Epithelial cell of esophagus (primary cell): ENCODE results near the gene MEDAG.

Source experiments
- DNase-seq: peaks from one replicate; pipeline ENCODE4 v3.0.0; 2010; ENCODE audit warnings: low read depth
- H3K4me3 ChIP-seq: 2 replicates; pipeline ENCODE4 v1.5.1; 2011; ENCODE audit warnings: mild to moderate bottlenecking, low read length, control low read depth
- TF ChIP-seq, protein P1 (sequence below): IDR thresholded peaks from 2 replicates; pipeline ENCODE4 v1.5.1; 2011; ENCODE audit warnings: low read depth, mild to moderate bottlenecking, low read length, control low read depth, inconsistent platforms; ENCODE audit not compliant: insufficient read depth; ENCODE audit errors: missing control alignments

MEDAG gene

DNA sequence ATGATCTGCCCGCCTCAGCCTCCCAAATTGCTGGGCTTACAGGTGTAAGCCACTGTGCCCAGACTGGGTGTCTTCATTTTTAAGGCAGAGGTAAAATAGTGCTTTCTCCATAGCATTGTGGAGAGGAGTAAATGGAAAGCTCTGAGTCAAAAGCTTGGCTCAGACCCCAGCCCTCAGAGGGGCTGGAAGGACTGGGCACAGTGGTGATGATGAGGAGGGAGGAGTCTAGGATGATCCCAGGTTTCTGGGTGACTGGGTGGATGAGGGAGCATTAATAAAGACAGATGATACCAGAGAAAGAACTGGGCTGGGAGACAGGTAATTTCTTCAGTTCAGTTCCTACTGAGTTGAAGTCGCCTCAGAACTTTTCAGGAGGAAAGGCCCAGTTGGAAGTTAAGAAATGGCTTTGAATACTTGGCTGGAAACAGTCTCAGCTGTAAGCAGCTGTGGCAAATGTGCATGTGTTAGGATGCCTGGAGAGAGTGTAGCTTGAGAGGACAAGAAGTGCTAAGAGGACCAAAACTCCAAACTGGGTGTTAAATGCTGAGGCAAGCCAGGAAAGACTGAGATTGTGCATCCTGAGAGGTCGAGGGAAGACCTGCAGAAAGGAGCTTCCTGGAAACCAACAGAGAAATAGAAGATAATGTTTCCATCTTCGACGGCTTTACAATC, 37.1 kb upstream of the MEDAG start:
- H3K4me3 ChIP-seq: no peak overlapping the region
- TF ChIP-seq, protein P1, sequence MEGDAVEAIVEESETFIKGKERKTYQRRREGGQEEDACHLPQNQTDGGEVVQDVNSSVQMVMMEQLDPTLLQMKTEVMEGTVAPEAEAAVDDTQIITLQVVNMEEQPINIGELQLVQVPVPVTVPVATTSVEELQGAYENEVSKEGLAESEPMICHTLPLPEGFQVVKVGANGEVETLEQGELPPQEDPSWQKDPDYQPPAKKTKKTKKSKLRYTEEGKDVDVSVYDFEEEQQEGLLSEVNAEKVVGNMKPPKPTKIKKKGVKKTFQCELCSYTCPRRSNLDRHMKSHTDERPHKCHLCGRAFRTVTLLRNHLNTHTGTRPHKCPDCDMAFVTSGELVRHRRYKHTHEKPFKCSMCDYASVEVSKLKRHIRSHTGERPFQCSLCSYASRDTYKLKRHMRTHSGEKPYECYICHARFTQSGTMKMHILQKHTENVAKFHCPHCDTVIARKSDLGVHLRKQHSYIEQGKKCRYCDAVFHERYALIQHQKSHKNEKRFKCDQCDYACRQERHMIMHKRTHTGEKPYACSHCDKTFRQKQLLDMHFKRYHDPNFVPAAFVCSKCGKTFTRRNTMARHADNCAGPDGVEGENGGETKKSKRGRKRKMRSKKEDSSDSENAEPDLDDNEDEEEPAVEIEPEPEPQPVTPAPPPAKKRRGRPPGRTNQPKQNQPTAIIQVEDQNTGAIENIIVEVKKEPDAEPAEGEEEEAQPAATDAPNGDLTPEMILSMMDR: no peak
- no peak for DNase-seq

DNA sequence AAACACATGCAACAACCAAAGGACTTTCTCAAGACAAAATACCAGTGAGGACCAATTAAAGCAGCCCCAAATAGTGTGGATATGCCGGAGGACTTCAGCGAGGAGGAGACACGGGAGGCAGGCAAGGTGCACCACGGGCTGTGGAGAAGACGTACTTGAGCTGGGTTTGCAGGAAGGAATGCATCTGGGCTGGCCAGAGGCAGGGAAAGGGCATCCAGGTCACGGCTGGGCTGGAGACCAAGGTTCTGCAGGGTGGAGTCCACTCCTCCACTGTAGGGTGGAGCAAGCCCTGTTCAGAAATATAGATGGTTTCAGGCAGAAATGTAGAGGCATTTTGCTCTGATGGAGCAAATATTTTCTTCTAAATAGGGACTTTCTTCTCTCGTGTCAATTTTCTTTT, 36.6 kb upstream of the MEDAG start:
- H3K4me3 ChIP-seq: no peak overlapping the region
- no peak for DNase-seq
- TF ChIP-seq, protein P1: no peak

DNA sequence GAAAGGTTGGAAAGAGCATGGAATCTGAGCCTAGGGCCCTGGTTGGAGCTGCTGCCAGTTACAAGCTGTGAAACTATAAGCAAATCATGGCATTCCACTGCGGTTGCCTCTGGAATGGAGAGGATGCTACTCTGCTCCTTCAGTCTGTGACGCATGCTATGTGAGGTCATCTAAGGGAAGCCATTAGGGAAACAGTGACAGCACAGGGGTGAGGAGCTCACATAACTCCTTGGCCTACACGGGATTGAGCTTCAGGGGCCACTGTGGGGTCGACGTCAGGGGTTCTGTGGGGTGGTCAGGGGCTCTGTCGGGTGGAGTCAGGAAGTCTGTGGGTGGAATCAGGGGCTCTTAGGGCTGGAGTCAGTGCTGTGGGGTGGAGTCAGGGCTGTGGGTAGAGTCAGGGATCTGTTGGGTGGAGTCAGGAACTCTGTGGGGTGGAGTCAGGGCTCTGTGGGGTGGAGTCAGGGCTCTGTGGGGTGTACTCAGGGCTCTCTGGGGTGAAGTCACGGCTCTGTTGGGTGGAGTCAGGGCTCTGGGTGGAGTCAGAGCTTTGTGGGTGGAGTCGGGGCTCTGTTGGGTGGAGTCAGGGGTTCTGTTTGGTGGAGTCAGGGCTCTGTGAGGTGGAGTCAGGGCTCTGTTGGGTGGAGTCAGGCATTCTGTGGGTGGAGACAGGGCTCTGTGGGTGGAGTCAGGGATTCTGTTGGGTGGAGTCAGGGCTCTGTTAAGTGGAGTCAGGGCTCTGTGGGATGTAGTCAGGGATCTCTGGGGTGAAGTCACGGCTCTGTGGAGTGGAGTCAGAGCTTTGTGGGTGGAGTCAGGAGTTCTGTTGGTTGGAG, 35.8 kb upstream of the MEDAG start:
- DNase-seq: peak; percentile 56
- TF ChIP-seq, protein P1: no peak
- H3K4me3 ChIP-seq: no peak overlapping the region

DNA sequence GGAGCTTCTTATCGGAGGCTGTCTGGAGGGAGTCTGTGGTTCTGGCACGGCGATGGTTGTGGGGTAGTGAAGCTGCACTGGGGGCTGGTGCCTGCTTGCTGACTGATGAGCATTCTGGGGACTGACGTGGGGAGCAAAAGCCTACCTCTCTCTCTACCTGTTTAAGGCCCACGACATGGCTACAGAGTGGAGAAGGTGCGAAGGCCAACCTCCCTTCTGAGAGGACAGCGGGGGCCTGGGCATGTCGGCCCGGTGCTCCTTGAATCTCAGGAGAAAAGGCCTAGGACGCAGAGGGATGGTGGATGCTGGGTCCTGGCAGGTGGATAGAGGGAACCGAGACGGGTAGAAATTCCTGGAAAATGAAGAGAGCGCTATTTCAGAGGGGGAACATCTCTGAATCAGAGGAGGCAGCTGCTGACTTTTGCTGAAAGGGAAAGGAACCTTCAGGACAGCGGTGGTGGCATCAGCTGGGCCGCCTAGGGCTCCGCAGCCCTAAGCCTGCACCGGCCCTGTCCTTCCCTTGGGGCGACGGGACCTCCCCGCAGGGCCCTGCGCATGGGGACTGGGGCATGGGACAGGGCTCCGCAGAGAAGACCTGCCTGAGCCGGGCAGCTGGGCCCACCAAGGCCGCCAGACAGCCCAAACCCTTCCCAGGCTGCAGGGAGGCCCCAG, 35.0 kb upstream of the MEDAG start:
- no peak for DNase-seq
- TF ChIP-seq, protein P1: no peak
- no peak overlapping the region for H3K4me3 ChIP-seq

DNA sequence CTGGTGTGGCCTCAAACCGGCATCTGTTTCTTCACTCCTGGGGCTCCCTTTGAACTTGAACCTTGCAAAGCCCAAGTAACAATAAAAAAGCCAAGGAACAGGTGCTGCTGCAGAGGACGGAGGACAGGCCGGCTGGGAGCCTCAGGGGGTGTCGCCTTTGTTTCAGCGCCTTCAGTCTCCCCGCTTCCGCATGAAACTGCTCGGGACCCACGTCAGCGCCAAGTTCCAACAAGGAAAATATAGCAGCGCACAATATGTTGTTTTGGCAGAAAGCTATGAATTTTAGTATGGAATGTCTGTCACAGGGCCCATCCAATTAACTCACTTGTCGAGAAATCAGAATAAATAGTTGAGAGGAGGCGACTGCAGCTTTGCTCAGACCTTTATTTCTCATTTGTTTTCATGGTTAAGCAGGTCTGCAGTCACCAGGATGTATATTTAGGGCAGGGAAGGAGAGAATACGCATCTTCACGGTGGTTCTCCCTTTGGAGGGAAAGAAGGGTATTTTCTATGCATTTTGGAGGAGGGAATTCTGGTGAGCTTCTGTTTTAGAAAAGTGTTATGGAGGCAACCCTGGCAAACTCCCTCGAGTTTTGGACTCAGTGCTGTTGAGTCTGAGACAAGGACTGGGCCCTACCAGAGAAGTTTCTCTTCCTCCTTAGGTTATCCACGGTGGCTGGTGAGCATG, 34.3 kb upstream of the MEDAG start:
- TF ChIP-seq, protein P1: no peak
- DNase-seq: no peak
- H3K4me3 ChIP-seq: no peak overlapping the region

DNA sequence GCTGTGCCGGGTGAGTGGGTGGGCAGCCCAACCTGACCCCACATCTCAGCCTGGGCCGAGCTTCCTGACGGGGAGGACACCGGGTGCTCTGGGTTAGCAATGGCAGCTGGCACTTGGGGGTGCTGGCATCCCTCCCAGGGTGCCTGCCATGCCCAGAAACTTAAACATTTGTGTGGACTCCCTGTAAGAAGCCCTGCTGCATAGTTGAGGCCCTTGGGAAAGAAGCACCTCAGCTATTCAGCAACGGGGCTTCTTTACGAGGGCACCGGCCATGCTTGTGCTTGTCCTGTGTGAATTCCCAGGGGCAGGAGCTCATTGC, 33.8 kb upstream of the MEDAG start:
- H3K4me3 ChIP-seq: no peak overlapping the region
- TF ChIP-seq, protein P1: no peak
- no peak for DNase-seq
